Suprapubic skin (tissue), 4 donors: ENCODE data around the gene TTLL5. TPM values are rescaled to one million over a fixed set of nuclear protein-coding genes. Genes with fewer than 3 reads are reported as not detected.

Experiments
- DNase-seq, 2 donors: peaks; one replicate each; pipeline ENCODE4 v3.0.0-alpha.2; 2019; ENCODE audit warnings: low spot score in 2 of 2
- H3K27ac ChIP-seq: fragments of 200-600 bp; sonication (generic); one replicate; pipeline ENCODE4 v1.5.1; 2019
- H3K27me3 ChIP-seq: fragments of 200-600 bp; sonication (generic); one replicate; pipeline ENCODE4 v1.5.1; 2019
- H3K36me3 ChIP-seq: fragments of 200-600 bp; sonication (generic); one replicate; pipeline ENCODE4 v1.5.1; 2019
- H3K4me1 ChIP-seq: fragments of 200-600 bp; sonication (generic); one replicate; pipeline ENCODE4 v1.5.1; 2019
- H3K4me3 ChIP-seq: fragments of 200-600 bp; sonication (generic); one replicate; pipeline ENCODE4 v1.5.1; 2019; ENCODE audit warnings: mild to moderate bottlenecking
- H3K9me3 ChIP-seq: fragments of 200-600 bp; sonication (generic); one replicate; pipeline ENCODE4 v1.5.1; 2019
- CTCF ChIP-seq, 2 donors: fragments of 200-600 bp in 1 of 2; fragments of 450-650 bp in 1 of 2; sonication (generic) in 1 of 2; IDR thresholded peaks; one replicate each; pipeline ENCODE4 v1.5.1; 2016 to 2019; ENCODE audit warnings: antibody characterized with exemption in 2 of 2, mild to moderate bottlenecking in 1 of 2, moderate library complexity in 1 of 2
- EP300 ChIP-seq: sonication (generic); formaldehyde crosslinking; IDR thresholded peaks from one replicate; pipeline ENCODE4 v1.6.1; 2017; ENCODE audit warnings: antibody characterized with exemption
- POLR2A ChIP-seq, 2 donors: fragments of 450-650 bp; IDR thresholded peaks; one replicate each; pipeline ENCODE4 v1.6.1; 2017; ENCODE audit warnings: antibody characterized with exemption in 2 of 2, mild to moderate bottlenecking in 2 of 2, moderate library complexity in 2 of 2
- POLR2AphosphoS5 ChIP-seq, 3 donors: sonication (generic); formaldehyde crosslinking; IDR thresholded peaks; one replicate each; pipeline ENCODE4 v1.6.1; 2017; ENCODE audit warnings: antibody characterized with exemption in 3 of 3
- WGBS: methylation state at CpG from one replicate; pipeline ENCODE4 v1.1.5; 2018; 5-methylcytosine and 5-hydroxymethylcytosine counted together
- total RNA-seq, 4 donors: library from RNA; depleted of rRNA; stranded (reverse); fragments of >200 nt; gene quantifications; one replicate each; pipeline ENCODE4 v1.1.0, GENCODE V29; 2016

The TTLL5 gene
- total RNA-seq, 4 donors from 2014 or later = 24.4 to 56.4 (median 34.8) TPM

- H3K27ac ChIP-seq = no peak overlapping the region
- no peaks in the 10 kb centered on the region for H3K9me3 ChIP-seq
- WGBS = 48% methylated on average over 3 of the region's 3 CpGs
- no peaks in the 10 kb centered on the region for H3K27me3 ChIP-seq
- no peak overlapping the region for H3K4me3 ChIP-seq
- H3K36me3 ChIP-seq = no peaks in the 10 kb centered on the region
- DNase-seq = no peak
- H3K4me1 ChIP-seq = peaks cover 37% of the 10 kb centered on the region
- no peak for TF ChIP-seq EP300
- TF ChIP-seq CTCF (IDR thresholded peaks at IDR 0.05) = no peak
- no peak for TF ChIP-seq POLR2A (IDR thresholded peaks at IDR 0.05)
- no peak for TF ChIP-seq POLR2AphosphoS5 (IDR thresholded peaks at IDR 0.05)
These were observed 316.5 kb downstream of the TTLL5 start for GRCh38 chr14:75977582-75977943.

- Histone ChIP-seq H3K36me3 (no peaks in the 10 kb centered on the region), H3K9me3 (no peaks in the 10 kb centered on the region), H3K4me1 (peaks cover 44% of the 10 kb centered on the region), H3K27ac (no peak overlapping the region), H3K27me3 (no peaks in the 10 kb centered on the region), H3K4me3 (no peak overlapping the region)
- DNase-seq = no peak
- 74% methylated on average over 7 of the region's 10 CpGs for WGBS
- TF ChIP-seq POLR2AphosphoS5 (IDR thresholded peaks at IDR 0.05) (no peak), CTCF (IDR thresholded peaks at IDR 0.05) (no peak), POLR2A (IDR thresholded peaks at IDR 0.05) (no peak), EP300 (no peak)
These were observed 317.2 kb downstream of the TTLL5 start for GRCh38 chr14:75978249-75978731.

GRCh38 chr14:75979071-75979571, 318.1 kb downstream of the TTLL5 start:
- 50% methylated on average over 14 of the region's 14 CpGs for WGBS
- peaks cover 48% of the 10 kb centered on the region for H3K4me1 ChIP-seq
- H3K4me3 ChIP-seq = peak overlapping the region; percentile 83
- H3K27ac ChIP-seq = no peak overlapping the region
- no peaks in the 10 kb centered on the region for H3K36me3 ChIP-seq
- H3K9me3 ChIP-seq = no peaks in the 10 kb centered on the region
- no peaks in the 10 kb centered on the region for H3K27me3 ChIP-seq
- TF ChIP-seq CTCF (IDR thresholded peaks at IDR 0.05) (peak in 1 of 2 donors; percentile 38), POLR2A (IDR thresholded peaks at IDR 0.05) (no peak)
- DNase-seq = no peak

GRCh38 chr14:75979648-75980565, 318.9 kb downstream of the TTLL5 start:
- H3K9me3 ChIP-seq = no peaks in the 10 kb centered on the region
- H3K4me1 ChIP-seq = peaks cover 48% of the 10 kb centered on the region
- TF ChIP-seq EP300 = no peak
- TF ChIP-seq POLR2A (IDR thresholded peaks at IDR 0.05) = no peak
- no peak for TF ChIP-seq CTCF (IDR thresholded peaks at IDR 0.05)
- TF ChIP-seq POLR2AphosphoS5 (IDR thresholded peaks at IDR 0.05) = no peak
- no peak for DNase-seq
- peak overlapping the region; percentile 93 for H3K27ac ChIP-seq
- H3K27me3 ChIP-seq = no peaks in the 10 kb centered on the region
- 57% methylated on average over 27 of the region's 27 CpGs for WGBS
- H3K36me3 ChIP-seq = no peaks in the 10 kb centered on the region
- peak overlapping the region; percentile 83 for H3K4me3 ChIP-seq

GRCh38 chr14:75980856-75981255, 319.8 kb downstream of the TTLL5 start:
- DNase-seq = no peak
- H3K27me3 ChIP-seq = no peaks in the 10 kb centered on the region
- peak overlapping the region; percentile 83 for H3K4me3 ChIP-seq
- H3K9me3 ChIP-seq = no peaks in the 10 kb centered on the region
- 52% methylated on average over 8 of the region's 8 CpGs for WGBS
- H3K36me3 ChIP-seq = no peaks in the 10 kb centered on the region
- peak overlapping the region; percentile 93 for H3K27ac ChIP-seq
- no peak for TF ChIP-seq POLR2A (IDR thresholded peaks at IDR 0.05)
- H3K4me1 ChIP-seq = peaks cover 52% of the 10 kb centered on the region
